ENCODE results near the gene INAFM1. TPM values are rescaled to one million over a fixed set of nuclear protein-coding genes. Genes with fewer than 3 reads are reported as not detected.
"Not testable (repeated sequence)": the region's sequence is repeated elsewhere in the genome, so short reads cannot be mapped to it uniquely, and the experiment has no call there.

Gene INAFM1
- total RNA-seq, 1 donor = 2.5 TPM

DNA sequence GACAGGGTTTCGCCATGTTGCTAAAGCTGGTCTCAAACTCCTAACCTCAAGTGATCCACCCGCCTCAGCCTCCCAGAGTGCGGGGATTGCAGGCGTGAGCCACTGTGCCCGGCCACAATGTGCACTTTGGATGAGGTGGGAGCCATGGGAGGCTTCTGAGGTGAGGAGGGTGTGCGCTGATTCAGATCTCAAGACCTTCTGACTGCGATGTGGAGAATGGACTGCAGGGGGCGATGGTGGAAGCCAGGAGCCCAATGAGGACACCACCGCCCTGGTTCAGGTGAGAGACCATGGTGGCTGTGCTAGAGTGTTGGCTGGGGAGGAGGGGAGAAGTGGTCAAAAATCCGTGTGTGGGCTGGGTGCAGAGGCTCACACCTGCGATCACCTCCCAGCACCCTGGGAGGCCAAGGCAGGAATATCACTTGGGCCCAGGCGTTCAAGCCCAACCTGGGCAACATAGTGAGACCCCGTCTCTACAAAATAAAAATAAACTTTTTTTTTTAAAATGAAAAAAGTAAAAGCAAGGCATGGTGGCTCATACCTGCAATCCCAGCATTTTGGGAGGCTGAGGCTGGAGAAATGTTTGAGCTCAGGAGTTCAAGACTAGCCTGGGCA, 5.6 kb downstream of the INAFM1 start:
- TF ChIP-seq CTCF (IDR thresholded peaks at IDR 0.05; ENCODE audit: extremely low read depth, low read depth, low read length) = peak; percentile 31
- Histone ChIP-seq H3K4me1 (ENCODE audit: insufficient read depth, low read length) (peaks cover 29% of the 10 kb centered on the region), H3K79me2 (ENCODE audit: insufficient read depth, low read length) (no peaks in the 10 kb centered on the region)

DNA sequence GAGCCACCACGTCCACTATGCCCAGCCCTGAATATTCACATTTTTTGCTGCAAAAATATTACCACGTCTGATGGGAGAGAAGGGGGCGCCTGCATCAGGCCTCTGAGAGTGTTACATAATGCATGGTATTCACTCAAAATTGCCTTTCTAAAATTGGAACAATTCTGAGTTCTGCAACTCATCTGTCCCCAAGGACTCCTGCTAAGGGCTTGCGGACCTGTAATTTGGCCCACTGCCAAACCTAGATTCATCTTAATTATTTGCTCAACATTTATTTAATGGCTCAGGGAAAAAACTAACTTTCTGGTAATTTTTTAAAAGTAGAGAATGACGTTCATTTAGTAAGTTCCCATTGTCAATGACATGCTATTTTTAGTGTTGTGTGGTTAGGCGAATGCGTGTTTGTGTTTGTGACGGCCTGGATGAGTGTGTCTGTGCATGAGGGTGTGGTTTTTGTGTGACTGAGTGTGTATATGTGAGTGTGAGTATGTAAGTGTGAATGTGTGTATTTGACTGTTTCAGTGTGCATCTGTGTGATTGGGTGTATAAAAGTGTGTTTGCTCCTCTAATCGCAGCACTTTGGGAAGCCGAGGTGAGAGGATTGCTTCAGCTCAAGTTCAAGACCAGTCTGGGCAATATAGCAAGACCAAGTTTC, 8.8 kb downstream of the INAFM1 start:
- Histone ChIP-seq H4K20me1 (ENCODE audit: insufficient read depth, low read length) (peaks cover 3% of the 10 kb centered on the region), H3K27ac (ENCODE audit: low read depth, low read length) (no peak overlapping the region), H3K9me3 (ENCODE audit: low read depth, low read length) (no peaks in the 10 kb centered on the region), H2AFZ (ENCODE audit: low read length) (no peak overlapping the region), H3K36me3 (ENCODE audit: insufficient read depth, low read length) (no peaks in the 10 kb centered on the region), H3K4me3 (ENCODE audit: insufficient read depth, low read length) (no peak overlapping the region), H3K79me2 (ENCODE audit: insufficient read depth, low read length) (no peaks in the 10 kb centered on the region), H3K27me3 (ENCODE audit: insufficient read depth, low read length) (no peaks in the 10 kb centered on the region), H3K4me1 (ENCODE audit: insufficient read depth, low read length) (peaks cover under 1% of the 10 kb centered on the region), H3K4me2 (ENCODE audit: insufficient read depth, low read length) (no peak overlapping the region)
- TF ChIP-seq CTCF (IDR thresholded peaks at IDR 0.05; ENCODE audit: extremely low read depth, low read depth, low read length) = no peak
- DNase-seq (ENCODE audit: insufficient read length, low spot score, missing footprints) = no peak

More for the DNA sequence above, 5.6 kb downstream of the INAFM1 start:
- no peak overlapping the region for H3K4me2 ChIP-seq (ENCODE audit: insufficient read depth, low read length)
- no peak for DNase-seq (ENCODE audit: insufficient read length, low spot score, missing footprints)
- H3K27ac ChIP-seq (ENCODE audit: low read depth, low read length) = no peak overlapping the region
- H3K27me3 ChIP-seq (ENCODE audit: insufficient read depth, low read length) = no peaks in the 10 kb centered on the region
- H3K36me3 ChIP-seq (ENCODE audit: insufficient read depth, low read length) = no peaks in the 10 kb centered on the region
- peaks cover 13% of the 10 kb centered on the region for H4K20me1 ChIP-seq (ENCODE audit: insufficient read depth, low read length)
- no peak overlapping the region for H3K4me3 ChIP-seq (ENCODE audit: insufficient read depth, low read length)
- H3K9me3 ChIP-seq (ENCODE audit: low read depth, low read length) = no peaks in the 10 kb centered on the region
- no peak overlapping the region for H2AFZ ChIP-seq (ENCODE audit: low read length)

DNA sequence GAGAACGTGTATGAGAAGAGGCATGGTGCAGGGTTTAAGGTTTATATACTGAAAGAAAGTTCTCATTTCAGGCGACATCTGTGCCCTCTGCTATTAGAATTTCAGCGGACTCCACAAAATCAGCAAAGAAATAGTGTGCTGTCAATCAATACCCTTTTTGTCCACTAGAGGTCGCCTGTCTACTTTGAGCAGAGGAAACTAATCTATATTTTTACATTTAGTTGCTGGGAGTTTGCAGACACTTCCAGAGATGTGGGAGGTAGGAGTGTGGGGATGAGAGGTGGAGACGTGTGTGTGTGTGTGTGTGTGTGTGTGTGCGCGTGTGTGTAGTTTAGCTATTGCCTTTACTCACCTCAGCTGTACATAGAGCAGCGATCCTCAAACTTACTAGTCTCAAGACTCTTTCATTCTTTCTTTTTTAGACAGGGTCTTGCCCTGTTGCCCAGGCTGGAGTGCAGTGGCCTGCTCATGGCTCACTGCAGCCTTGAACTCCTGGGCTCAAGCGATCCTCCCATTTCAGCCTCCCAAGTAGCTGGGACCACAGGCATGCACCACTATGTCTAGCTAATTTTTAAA, 9.7 kb downstream of the INAFM1 start:
- Histone ChIP-seq H3K27ac (ENCODE audit: low read depth, low read length) (no peak overlapping the region), H3K27me3 (ENCODE audit: insufficient read depth, low read length) (no peaks in the 10 kb centered on the region), H3K9me3 (ENCODE audit: low read depth, low read length) (no peaks in the 10 kb centered on the region), H3K4me3 (ENCODE audit: insufficient read depth, low read length) (no peak overlapping the region), H3K4me1 (ENCODE audit: insufficient read depth, low read length) (peaks cover 7% of the 10 kb centered on the region), H3K4me2 (ENCODE audit: insufficient read depth, low read length) (no peak overlapping the region), H3K79me2 (ENCODE audit: insufficient read depth, low read length) (no peaks in the 10 kb centered on the region), H2AFZ (ENCODE audit: low read length) (no peak overlapping the region), H3K36me3 (ENCODE audit: insufficient read depth, low read length) (no peaks in the 10 kb centered on the region), H4K20me1 (ENCODE audit: insufficient read depth, low read length) (peaks cover 3% of the 10 kb centered on the region)
- peak; percentile 90 for TF ChIP-seq CTCF (IDR thresholded peaks at IDR 0.05; ENCODE audit: extremely low read depth, low read depth, low read length)
- peak; percentile 79 for DNase-seq (ENCODE audit: insufficient read length, low spot score, missing footprints)

DNA sequence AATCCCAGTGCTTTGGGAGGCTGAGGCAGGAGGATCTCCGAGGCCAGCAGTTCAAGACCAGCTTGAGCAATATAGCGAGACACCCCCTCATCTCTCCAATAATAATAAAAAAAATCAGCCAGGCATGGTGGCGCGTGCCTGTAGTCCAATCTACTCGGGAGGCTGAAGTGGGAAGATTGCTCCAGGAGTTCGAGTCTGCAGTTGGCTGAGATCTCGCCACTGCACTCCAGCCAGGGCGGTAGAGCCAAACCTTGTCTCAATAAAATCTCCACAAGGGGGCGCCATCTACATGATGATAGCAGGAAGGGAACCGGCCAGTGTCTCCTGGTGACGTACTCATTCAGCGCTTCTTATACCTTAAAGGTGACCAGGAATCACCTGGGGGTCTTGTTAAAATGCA, 21.4 kb downstream of the INAFM1 start:
- no peak overlapping the region for H2AFZ ChIP-seq (ENCODE audit: low read length)
- TF ChIP-seq CTCF (IDR thresholded peaks at IDR 0.05; ENCODE audit: extremely low read depth, low read depth, low read length) = peak; percentile 72
- H4K20me1 ChIP-seq (ENCODE audit: insufficient read depth, low read length) = no peaks in the 10 kb centered on the region
- H3K79me2 ChIP-seq (ENCODE audit: insufficient read depth, low read length) = no peaks in the 10 kb centered on the region
- H3K27me3 ChIP-seq (ENCODE audit: insufficient read depth, low read length) = no peaks in the 10 kb centered on the region
- DNase-seq (ENCODE audit: insufficient read length, low spot score, missing footprints) = peak; percentile 83
- no peaks in the 10 kb centered on the region for H3K36me3 ChIP-seq (ENCODE audit: insufficient read depth, low read length)
- no peaks in the 10 kb centered on the region for H3K4me1 ChIP-seq (ENCODE audit: insufficient read depth, low read length)
- no peak overlapping the region for H3K4me3 ChIP-seq (ENCODE audit: insufficient read depth, low read length)
- H3K27ac ChIP-seq (ENCODE audit: low read depth, low read length) = no peak overlapping the region
- no peaks in the 10 kb centered on the region for H3K9me3 ChIP-seq (ENCODE audit: low read depth, low read length)
- H3K4me2 ChIP-seq (ENCODE audit: insufficient read depth, low read length) = no peak overlapping the region

- H4K20me1 ChIP-seq (ENCODE audit: insufficient read depth, low read length); H3K4me2 ChIP-seq (ENCODE audit: insufficient read depth, low read length); H3K9me3 ChIP-seq (ENCODE audit: low read depth, low read length); H3K4me3 ChIP-seq (ENCODE audit: insufficient read depth, low read length); H3K27me3 ChIP-seq (ENCODE audit: insufficient read depth, low read length); H3K27ac ChIP-seq (ENCODE audit: low read depth, low read length); H3K36me3 ChIP-seq (ENCODE audit: insufficient read depth, low read length); H3K79me2 ChIP-seq (ENCODE audit: insufficient read depth, low read length); H3K4me1 ChIP-seq (ENCODE audit: insufficient read depth, low read length); H2AFZ ChIP-seq (ENCODE audit: low read length); DNase-seq (ENCODE audit: insufficient read length, low spot score, missing footprints): not testable (repeated sequence)
Measured at GRCh38 chr19:47300867-47301266, 26.2 kb downstream of the INAFM1 start.
